Measurements from ENCODE around the gene MMP7. TPM values are rescaled to one million over a fixed set of nuclear protein-coding genes. Genes with fewer than 3 reads are reported as not detected.
"Not testable (repeated sequence)": the region's sequence is repeated elsewhere in the genome, so short reads cannot be mapped to it uniquely, and the experiment has no call there.

The MMP7 gene
- total RNA-seq, 1 donor from 2014 or later: not detected

- Histone ChIP-seq H3K9me3 (no peaks in the 10 kb centered on the region), H3K27ac (no peak overlapping the region), H3K4me3 (no peak overlapping the region), H3K4me1 (peaks cover 0 to 5% of the 10 kb centered on the region in 2 donors), H3K36me3 (no peaks in the 10 kb centered on the region), H3K27me3 (no peaks in the 10 kb centered on the region)
- no peak for DNase-seq (ENCODE audit: low spot score in 2 of 2)
- no peak for TF ChIP-seq CTCF (IDR thresholded peaks at IDR 0.05)
- intact Hi-C loops (cut with DNase I): no loop called here
These were observed 20.0 kb downstream of the MMP7 start for GRCh38 chr11:102510439-102511135.

- H3K27me3 ChIP-seq: not testable (repeated sequence)
These were observed 27.7 kb downstream of the MMP7 start for GRCh38 chr11:102502831-102503230.

GRCh38 chr11:102500829-102501228 lies 29.7 kb downstream of the MMP7 start:
- intact Hi-C loops (cut with DNase I): no loop called here
- no peak overlapping the region for H3K27ac ChIP-seq
- H3K4me1 ChIP-seq: no peaks in the 10 kb centered on the region
- no peak overlapping the region for H3K4me3 ChIP-seq
- no peaks in the 10 kb centered on the region for H3K27me3 ChIP-seq
- H3K9me3 ChIP-seq: no peaks in the 10 kb centered on the region
- no peak for TF ChIP-seq CTCF (IDR thresholded peaks at IDR 0.05)
- no peaks in the 10 kb centered on the region for H3K36me3 ChIP-seq
- no peak for DNase-seq (ENCODE audit: low spot score in 2 of 2)

More at GRCh38 chr11:102502831-102503230, 27.7 kb downstream of the MMP7 start:
- H3K27ac ChIP-seq; H3K4me3 ChIP-seq; intact Hi-C loops (cut with DNase I); H3K4me1 ChIP-seq; DNase-seq (ENCODE audit: low spot score in 2 of 2); H3K36me3 ChIP-seq; H3K9me3 ChIP-seq: not testable (repeated sequence)

GRCh38 chr11:102499931-102500330 lies 30.6 kb downstream of the MMP7 start:
- TF ChIP-seq CTCF (IDR thresholded peaks at IDR 0.05): no peak
- DNase-seq (ENCODE audit: low spot score in 2 of 2): no peak
- Histone ChIP-seq H3K4me3 (no peak overlapping the region), H3K36me3 (no peaks in the 10 kb centered on the region), H3K9me3 (no peaks in the 10 kb centered on the region), H3K4me1 (no peaks in the 10 kb centered on the region), H3K27me3 (no peaks in the 10 kb centered on the region), H3K27ac (no peak overlapping the region)
- intact Hi-C loops (cut with DNase I): no loop called here

- Histone ChIP-seq H3K4me3 (no peak overlapping the region), H3K27ac (no peak overlapping the region), H3K27me3 (no peaks in the 10 kb centered on the region), H3K9me3 (no peaks in the 10 kb centered on the region), H3K36me3 (no peaks in the 10 kb centered on the region), H3K4me1 (no peaks in the 10 kb centered on the region)
- no peak for TF ChIP-seq CTCF (IDR thresholded peaks at IDR 0.05)
- intact Hi-C loops (cut with DNase I): no loop called here
- no peak for DNase-seq (ENCODE audit: low spot score in 2 of 2)
These were observed 31.4 kb downstream of the MMP7 start for GRCh38 chr11:102499151-102499550.

- DNase-seq (ENCODE audit: low spot score in 2 of 2): no peak
- intact Hi-C loops (cut with DNase I): no loop called here
- no peaks in the 10 kb centered on the region for H3K36me3 ChIP-seq
- H3K9me3 ChIP-seq: no peaks in the 10 kb centered on the region
- no peak for TF ChIP-seq CTCF (IDR thresholded peaks at IDR 0.05)
- no peaks in the 10 kb centered on the region for H3K4me1 ChIP-seq
- no peaks in the 10 kb centered on the region for H3K27me3 ChIP-seq
- H3K27ac ChIP-seq: no peak overlapping the region
- H3K4me3 ChIP-seq: no peak overlapping the region
These were observed 33.5 kb downstream of the MMP7 start for GRCh38 chr11:102497061-102497460.
